ENCODE measurements around the gene KHNYN.

KHNYN gene

DNA sequence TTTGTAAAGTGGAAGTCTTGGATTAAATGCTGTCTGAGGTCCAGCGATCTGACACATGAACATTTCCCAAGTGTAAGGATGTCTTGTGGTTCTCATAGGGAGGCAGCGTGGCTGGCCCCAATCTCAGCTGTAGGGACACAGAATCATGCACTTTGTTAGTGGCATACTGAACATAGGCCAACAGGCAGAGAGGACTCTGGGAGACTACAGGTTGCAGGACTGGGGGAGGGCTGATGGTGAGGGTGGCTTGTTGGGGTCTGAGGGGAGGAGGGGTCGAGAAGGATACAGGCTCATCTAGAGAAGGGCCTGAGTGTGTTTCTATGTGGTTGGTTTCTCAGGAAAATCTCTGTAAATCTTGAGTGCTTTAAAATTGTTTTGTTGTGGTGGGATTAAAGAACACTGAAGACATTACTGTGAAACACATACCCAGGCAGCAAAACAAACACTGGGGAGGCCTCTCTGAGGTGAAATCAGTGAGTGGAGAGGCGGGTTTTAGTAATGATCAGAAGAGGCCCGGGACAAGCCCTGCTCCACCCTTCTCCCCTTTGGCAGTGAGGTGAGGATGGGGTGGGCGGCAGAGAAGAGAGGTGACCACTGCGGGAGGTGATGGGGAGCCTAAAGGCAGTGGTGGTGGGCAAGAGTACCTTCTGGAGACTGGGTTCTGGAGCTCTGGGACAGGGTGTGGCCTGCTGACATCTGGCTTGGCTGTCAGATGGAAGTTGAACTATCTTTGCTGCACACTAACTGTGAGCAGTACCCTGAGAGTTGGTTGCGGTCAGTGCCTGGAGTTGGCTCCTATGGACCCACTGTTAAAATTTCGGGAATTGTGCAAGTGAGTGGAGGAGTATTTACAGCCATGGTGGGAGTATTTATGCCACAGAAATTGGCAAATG is 27.7 kb upstream of the KHNYN start:
- no peak for DNase-seq

DNA sequence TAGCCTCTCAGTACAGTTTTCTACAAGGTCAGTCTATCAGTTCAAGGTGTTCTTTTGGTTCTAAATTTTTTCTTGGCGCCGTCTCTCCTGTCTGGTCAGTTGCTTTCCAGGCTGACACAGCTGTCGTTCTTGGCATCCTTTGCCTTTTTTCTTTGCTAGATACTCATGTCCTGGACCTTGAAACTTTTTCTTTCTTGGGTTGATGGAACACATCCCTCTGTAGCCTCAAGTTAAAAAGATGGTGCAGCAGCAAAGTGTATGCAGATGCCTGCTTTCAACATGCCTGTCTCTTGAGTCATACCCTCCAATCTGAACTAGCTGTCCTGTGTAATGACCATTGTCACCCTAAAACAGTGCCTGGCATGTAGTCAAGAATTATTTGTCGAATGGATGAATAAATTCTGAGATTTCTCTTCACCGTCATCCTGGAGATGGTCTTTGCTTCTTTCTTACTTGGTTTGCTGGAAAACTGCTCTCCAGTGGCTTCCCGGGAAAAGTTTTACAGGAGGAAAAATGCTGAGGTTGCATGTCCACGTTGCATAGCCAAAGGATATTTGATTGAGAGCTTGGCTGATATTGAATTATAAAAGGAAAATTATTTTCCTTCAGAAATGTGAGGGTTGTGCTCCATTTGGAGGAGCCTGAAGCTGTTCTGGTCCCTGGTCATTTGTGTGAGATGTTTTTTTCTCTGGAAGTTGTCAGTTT is 26.3 kb upstream of the KHNYN start:
- no peak for DNase-seq

DNA sequence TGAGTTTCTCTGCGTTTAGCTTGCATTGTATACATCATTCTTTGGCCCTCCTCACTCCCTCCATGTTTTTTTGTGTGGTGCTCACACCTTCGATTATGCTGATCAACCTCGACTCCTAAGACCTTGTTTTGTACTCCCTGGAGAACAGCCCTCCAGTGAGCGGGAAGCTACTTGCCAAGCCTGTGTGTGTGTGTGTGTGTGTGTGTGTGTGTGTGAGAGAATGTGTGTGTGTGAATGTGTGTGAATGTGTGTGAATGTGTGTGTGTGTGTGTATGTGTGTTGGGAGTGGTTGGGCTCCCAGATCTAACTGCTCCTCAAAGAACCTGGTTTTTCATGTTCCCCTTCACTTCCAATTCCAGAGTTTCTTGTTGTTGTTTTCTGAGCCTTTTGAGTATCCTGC is 24.9 kb upstream of the KHNYN start:
- no peak for DNase-seq

DNA sequence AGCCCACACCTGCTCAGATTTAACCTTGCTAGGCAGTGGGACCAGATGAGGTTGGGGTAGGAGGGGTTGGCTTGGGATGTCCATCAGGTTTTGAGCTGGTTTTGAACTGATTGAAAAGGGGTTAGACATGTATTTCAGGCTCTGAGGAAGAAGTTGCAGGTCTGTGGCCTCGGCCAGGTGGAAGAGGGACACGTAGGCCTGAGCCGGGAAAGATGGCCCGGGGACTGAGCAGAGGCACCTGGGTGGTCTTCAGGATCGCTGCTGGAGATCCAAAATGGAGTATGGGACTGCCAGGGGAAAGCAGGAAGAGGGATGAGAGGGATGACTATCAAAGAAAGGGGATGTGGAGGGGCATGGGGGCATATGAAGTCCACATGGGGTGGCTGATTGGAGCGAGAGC is 23.3 kb upstream of the KHNYN start:
- no peak for DNase-seq

DNA sequence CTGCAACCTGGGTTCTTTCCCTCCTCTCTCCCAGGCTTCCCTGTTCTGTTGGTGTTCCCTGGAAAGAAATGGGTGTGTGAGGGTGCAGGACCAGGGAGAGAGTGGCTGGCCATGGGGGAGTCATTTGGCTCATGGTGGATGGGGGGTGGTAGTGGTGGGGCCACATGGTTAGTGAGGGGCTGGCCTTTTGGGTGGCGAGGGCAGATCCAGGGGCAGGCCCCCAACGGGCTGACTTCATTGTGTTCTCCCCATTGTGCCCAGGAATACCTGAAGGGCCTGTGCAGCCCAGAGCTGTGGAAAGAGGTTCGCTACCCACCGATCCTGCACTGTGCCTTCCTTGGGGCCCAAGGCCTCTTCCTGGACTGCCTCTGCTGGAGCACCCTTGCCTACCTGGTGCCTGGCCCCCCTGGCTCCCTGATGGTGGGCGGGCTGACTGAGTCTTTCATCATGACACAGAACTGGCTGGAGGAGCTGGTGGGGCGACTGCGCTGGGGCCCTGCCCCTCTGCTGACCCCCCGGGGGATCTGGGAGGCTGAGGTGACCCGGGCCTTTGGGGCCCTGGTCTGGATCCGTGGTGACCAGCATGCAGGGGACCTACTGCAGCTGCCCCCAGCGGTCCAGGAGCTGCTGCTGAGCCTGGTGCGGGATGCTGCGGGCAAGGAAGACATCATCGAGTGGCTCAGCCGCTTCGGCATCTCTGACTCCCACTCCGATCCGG is 22.0 kb upstream of the KHNYN start:
- DNase-seq, result no peak

DNA sequence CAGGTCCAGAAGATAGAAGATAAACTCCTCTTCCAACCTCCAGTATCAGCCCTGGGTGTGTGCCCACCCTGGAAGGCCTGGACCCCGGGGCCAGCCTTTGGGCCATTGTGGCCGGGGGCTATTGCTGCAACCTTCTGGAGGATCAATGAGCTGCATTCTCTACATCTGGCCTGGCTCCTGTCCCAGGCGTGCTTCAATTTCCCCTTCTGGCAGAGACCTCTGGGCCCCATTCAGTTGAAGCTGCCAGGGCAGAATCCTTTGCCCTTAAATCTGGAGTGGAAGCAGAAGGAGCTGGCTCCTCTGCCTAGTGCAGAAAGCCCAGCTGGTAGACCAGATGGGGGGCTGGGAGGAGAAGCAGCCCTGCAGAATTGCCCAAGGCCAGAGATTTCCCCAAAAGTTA is 21.0 kb upstream of the KHNYN start:
- no peak for DNase-seq

DNA sequence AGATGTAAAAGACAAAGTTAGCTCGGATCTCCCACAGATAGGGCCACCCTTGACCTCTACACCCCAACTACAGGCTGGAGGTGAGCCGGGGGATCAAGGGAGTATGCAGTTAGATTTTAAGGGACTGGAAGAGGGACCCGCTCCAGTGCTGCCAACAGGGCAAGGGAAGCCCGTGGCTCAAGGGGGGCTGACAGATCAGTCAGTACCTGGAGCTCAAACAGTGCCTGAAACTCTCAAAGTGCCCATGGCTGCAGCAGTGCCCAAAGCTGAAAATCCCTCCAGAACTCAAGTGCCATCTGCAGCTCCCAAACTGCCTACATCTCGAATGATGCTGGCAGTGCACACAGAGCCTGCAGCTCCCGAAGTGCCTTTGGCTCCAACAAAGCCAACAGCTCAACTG is 20.6 kb upstream of the KHNYN start:
- DNase-seq, result no peak

DNA sequence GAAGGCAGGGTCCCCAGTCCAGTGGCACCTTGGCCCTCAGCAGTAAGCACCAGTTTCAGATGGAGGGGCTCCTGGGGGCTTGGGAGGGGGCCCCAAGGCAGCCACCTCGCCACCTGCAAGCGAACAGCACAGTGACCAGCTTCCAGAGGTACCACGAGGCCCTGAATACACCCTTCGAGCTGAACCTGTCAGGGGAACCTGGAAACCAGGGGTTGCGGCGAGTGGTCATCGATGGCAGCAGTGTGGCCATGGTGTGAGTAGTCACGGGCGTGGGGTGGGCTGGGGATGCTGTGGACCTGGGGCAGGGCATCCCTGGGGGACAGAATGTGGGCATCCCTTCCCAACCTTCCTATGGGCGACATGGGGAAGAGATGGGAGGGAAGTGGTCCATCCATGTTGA is 19.8 kb upstream of the KHNYN start:
- no peak for DNase-seq

DNA sequence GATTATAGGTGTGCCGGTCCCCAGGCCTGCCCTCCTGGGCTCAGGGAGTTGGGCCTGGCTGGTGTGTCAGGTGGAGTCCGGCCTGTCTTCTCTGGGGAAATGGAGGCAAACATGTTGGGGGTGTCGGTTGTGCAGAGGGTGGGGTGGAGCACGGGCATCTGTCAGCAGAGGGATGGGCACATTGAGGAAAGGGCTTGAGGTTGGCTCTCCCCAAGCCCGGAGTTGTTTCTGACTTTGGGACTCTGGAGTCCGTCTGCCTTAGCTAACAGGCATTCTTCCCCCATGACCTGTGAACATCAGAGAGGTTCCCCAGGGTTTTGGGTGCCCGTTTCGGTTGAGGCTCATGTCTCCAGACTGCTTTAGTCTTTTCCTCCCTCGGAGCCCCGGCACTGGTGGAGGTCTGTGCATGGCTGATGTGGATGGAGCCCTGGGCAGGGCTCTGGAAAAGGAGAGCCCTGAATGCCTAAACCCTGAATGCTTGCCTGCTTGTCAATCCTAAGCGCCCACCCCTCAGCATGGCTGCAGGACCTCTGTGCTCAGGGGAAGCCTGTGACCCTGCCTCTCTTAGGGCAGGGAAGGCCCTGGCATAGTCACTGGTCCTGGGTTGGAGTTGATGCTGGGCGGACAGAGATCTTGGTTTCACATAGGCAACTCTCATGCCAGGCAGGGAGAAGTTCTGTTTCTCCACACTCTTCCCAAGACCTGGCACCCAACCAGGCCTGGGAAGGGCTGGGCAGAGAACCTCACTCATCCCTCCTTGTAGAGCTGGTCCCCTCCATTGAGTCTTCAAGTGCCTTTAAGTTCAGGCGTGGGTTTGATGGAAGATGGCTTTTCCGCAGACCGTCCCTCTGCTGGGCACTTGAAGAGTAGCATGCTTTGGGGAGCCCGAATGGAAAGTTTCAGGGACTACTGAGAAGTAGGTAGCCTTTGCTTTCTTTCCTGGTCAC is 18.0 kb upstream of the KHNYN start:
- DNase-seq, result peak; percentile 9

DNA sequence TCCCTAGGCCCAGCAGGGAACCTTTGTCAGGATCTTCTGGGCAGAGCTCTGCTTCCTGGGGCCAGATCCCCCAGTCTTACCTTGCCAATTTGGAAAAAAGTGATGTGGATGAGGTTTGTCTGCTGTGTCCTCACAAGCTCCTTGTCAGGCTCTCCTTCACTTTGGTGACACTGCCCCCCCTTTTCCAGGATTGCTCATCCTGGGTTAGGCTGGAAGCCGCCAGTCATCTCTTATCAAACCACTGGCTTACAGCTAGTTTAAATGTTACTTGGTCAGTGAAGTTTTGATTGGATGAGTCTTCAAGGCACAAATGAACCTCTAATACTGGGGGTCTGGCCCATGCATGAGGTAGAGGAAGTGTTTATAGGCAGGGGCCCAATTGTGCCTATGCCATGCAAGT is 15.7 kb upstream of the KHNYN start:
- no peak for DNase-seq

DNA sequence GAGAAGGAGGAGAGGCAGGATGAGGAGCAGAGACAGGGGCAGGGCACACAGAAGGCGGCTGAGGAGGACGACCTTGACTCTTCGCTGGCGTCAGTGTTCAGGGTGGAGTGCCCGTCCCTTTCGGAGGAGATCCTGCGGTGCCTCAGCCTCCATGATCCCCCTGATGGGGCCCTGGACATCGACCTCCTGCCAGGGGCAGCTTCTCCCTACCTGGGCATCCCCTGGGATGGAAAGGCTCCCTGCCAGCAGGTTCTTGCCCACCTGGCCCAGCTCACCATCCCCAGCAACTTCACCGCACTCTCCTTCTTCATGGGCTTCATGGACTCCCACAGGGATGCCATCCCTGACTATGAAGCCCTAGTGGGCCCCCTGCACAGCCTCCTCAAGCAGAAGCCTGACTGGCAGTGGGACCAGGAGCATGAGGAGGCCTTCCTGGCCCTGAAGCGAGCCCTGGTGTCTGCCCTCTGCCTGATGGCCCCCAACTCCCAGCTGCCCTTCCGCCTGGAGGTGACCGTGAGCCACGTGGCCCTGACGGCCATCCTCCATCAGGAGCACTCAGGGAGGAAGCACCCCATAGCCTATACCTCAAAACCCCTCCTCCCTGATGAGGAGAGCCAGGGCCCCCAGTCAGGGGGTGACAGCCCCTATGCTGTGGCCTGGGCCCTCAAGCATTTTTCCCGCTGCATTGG is 14.9 kb upstream of the KHNYN start:
- DNase-seq, result no peak

DNA sequence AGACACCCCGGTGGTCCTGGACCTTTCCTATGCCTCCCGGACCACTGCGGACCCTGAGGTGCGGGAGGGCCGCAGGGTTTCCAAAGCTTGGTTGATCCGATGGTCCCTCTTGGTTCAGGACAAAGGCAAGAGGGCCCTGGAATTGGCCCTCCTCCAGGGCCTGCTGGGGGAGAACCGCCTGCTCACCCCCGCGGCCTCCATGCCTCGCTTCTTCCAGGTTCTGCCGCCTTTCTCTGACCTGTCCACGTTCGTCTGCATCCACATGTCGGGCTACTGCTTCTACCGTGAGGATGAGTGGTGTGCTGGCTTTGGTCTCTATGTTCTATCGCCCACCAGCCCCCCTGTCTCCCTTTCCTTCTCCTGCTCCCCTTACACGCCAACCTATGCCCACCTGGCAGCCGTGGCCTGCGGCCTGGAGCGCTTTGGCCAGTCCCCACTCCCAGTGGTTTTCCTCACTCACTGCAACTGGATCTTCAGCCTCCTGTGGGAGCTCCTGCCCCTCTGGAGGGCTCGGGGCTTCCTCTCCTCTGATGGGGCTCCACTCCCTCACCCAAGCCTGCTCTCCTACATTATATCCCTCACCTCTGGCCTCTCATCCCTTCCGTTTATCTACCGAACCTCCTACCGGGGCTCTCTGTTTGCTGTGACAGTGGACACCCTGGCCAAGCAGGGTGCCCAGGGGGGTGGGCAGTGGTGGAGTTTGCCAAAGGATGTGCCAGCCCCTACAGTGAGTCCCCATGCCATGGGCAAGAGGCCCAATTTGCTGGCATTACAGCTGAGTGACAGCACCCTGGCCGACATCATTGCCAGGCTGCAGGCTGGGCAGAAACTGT is 14.1 kb upstream of the KHNYN start:
- DNase-seq, result no peak

DNA sequence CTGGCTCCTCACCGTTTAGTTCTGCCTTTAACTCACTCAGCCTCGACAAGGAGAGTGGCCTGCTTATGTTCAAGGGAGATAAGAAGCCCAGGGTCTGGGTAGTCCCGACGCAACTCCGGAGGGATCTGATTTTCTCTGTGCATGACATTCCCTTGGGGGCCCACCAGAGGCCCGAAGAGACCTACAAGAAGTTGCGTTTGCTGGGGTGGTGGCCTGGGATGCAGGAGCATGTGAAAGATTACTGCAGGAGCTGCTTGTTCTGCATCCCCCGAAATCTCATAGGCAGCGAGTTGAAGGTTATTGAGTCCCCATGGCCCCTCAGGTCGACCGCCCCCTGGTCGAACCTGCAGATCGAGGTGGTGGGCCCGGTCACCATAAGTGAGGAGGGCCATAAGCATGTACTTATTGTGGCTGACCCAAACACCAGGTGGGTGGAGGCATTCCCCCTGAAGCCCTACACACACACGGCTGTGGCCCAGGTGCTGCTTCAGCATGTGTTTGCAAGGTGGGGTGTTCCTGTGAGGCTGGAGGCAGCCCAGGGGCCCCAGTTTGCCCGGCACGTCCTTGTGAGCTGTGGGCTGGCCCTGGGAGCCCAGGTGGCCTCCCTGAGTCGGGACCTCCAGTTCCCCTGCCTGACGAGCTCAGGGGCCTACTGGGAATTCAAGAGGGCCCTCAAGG is 13.4 kb upstream of the KHNYN start:
- DNase-seq, result no peak

DNA sequence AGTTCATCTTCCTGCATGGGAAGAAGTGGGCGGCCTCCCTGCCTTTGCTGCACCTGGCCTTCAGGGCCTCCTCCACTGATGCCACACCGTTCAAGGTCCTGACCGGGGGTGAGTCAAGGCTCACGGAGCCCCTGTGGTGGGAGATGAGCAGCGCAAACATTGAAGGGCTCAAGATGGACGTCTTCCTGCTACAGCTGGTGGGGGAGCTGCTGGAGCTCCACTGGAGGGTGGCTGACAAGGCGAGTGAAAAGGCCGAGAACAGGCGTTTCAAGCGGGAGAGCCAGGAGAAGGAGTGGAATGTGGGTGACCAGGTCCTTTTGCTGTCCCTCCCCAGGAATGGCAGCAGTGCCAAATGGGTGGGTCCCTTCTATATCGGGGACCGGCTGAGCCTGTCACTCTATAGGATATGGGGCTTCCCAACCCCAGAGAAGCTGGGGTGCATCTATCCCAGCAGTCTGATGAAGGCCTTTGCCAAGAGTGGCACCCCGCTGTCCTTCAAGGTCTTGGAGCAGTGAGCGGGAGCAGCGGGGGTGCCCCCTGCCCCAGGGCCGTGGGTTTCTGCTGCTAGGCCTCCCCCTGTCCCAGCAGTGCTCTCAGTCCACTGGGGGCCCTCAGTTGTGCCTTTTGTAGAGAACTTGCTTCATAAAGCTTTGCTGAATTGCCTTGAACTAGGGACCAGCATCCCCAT is 12.7 kb upstream of the KHNYN start:
- DNase-seq, result no peak

DNA sequence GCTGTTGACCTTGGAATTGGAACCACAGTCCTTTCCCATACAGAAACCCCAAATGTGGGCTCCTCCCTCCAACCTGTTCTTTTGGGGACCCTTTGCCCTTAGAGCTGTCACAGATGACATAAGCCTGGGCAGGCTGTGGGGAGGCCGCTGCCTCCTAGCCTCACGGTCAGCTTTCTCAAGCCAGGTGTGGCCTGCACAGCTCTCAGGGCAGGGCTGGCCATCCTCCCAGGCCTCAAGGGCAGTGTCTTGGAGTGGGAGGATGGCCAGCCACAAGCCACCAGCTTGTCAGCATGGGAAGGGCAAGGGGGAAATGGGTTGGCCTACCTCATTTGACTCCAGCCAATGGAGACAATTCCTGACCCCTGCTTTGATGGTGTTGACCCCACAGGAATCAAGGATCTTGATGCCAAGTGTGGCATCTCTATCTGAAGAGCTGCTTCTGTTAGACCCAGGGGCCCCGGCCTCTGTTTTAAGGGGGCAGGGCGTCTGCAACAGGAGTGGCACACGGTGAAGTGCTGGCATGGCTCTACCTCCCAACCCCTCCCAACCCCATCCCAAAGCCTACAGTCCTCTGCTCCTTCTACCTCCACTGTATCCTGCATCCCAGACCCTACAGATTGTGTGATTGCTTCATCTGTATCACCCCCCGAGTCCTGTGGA is 11.8 kb upstream of the KHNYN start:
- no peak for DNase-seq

DNA sequence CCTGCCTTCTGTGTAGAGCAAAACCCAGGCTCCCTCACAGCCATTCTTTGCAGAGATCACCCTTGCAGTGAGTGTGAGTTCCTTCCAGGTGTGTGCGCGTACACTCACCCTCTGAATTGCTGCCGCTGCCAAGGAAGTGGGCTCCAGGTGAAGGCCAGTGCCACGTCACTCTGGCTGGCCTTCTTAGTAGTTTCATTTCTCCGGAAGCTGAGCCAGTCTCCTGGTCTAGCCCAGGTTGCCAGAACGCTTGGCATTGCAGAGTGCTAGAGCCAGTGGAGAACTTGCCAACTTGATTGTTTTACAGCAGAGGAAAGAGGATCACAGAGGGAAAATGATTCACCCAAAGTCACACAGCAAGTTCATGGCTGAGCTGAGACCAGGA is 11.3 kb upstream of the KHNYN start:
- DNase-seq, result no peak

DNA sequence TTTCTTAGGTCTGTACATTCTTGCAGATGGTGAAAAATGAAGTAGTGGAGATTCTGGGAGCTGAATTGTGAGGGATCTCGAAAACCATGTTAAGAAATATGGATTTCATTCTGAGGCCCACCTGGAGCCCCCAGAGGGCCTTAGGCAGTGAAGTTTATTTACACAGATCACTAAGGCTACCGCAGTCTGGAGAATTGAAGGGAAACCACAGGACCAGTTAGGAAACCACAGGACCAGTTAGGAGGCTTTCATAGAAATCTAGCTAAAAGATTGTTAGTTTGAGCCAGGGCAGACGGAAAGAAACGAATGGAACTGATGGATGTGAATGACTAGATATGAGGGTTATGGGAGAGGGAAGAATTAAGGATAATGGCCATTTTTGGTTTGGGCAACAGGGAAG is 7.5 kb upstream of the KHNYN start:
- DNase-seq, result no peak

DNA sequence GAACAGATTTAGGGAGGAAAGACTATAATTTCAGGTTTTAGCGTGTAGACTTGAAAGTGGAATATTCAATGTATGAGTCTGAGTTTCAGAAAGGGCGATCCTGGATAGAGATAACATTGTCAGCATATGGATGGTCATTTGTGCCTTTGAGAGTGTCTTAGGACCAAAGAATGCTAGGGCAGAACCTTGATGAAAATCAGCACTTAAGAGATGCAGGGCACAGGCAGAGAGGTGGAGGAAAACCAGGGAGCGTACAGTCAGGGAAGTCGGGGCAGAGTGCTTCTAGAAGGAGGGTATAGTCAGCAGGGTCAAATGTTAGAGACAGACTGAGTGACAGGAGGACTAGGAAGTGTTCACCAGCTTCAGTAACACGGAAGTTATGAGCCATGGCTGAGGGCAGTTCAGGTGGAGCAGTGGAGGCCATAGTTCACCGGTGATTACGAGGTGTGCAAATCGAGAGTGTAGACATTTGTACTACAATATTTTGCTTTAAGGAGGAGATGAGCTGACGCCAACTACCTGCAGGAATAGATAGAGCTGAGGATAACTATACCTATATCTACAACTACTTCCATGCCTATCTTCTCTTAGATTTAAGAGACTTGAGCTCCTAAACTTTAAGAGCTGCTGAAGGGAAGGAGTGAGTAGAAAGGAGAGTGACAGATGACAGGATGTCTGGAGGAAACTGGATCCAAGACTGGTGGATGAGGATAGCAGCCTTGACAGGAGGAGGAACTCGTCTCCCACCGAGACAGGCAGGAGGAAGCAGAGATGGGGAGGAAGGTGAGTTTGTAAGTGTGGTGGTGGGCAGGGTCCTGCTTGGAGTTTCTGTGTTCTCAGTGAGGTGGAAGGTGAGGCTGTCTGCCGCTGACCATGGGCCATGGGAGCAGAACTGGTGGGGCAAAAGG is 6.8 kb upstream of the KHNYN start:
- no peak for DNase-seq
